MCF 10A (cell line): Measurements from ENCODE around the gene ANO7. TPM values are rescaled to one million over a fixed set of nuclear protein-coding genes. Genes with fewer than 3 reads are reported as not detected.

Source experiments
- BruUV-seq: library from RNA; stranded (reverse); fragments of 400-500 nt; replicated peaks from 2 replicates; lab custom pipeline; 2021; lab: Mats Ljungman, UMichigan
- CTCF ChIA-PET: fragments of 300-600 bp; sonication (Branson Sonifier 250); formaldehyde crosslinking; extraction: SDS; loops from one replicate; lab custom pipeline; 2021; ENCODE audit warnings: antibody characterized with exemption, inconsistent platforms; lab: Yijun Ruan, JAX
- POLR2A ChIA-PET: fragments of 300-600, 350-650 bp; sonication (Branson Sonifier 250); formaldehyde crosslinking; extraction: SDS; loops from one replicate; lab custom pipeline; 2020; ENCODE audit warnings: antibody characterized with exemption, inconsistent platforms; lab: Yijun Ruan, JAX
- DNase-seq: peaks from one replicate; pipeline ENCODE4 v3.0.0-alpha.2; 2018; ENCODE audit not compliant: unreplicated experiment
- H3K27ac Mint-ChIP-seq: one replicate; pipeline ENCODE4 v1.8.0; 2022; ENCODE audit warnings: mild to moderate bottlenecking, low read depth, mixed read lengths; ENCODE audit not compliant: unreplicated experiment
- H3K27me3 Mint-ChIP-seq: one replicate; pipeline ENCODE4 v1.8.0; 2022; ENCODE audit warnings: mixed read lengths; ENCODE audit not compliant: insufficient read depth, unreplicated experiment
- H3K36me3 Mint-ChIP-seq: one replicate; pipeline ENCODE4 v1.8.0; 2022; ENCODE audit warnings: mild to moderate bottlenecking, moderate library complexity, mixed read lengths; ENCODE audit not compliant: insufficient read depth, unreplicated experiment
- H3K4me1 Mint-ChIP-seq: one replicate; pipeline ENCODE4 v1.8.0; 2022; ENCODE audit warnings: mixed read lengths; ENCODE audit not compliant: insufficient read depth, unreplicated experiment
- H3K4me3 Mint-ChIP-seq: one replicate; pipeline ENCODE4 v1.8.0; 2022; ENCODE audit warnings: mild to moderate bottlenecking, moderate library complexity, mixed read lengths; ENCODE audit not compliant: unreplicated experiment
- H3K9me3 Mint-ChIP-seq: one replicate; pipeline ENCODE4 v1.8.0; 2022; ENCODE audit warnings: mixed read lengths; ENCODE audit not compliant: unreplicated experiment
- CTCF ChIP-seq: fragments of 200-600 bp; IDR thresholded peaks from one replicate; pipeline ENCODE4 v1.8.0; 2022; ENCODE audit warnings: antibody characterized with exemption, mild to moderate bottlenecking; ENCODE audit not compliant: unreplicated experiment
- intact Hi-C: fragments of 100-400 bp; cut with micrococcal nuclease; formaldehyde crosslinking; loops from 2 replicates; pipeline ENCODE4 v1.14.1; 2022
- total RNA-seq: library from RNA; stranded (reverse); gene quantifications from 2 replicates; pipeline ENCODE4 v1.2.3, GENCODE V29; 2022

Gene ANO7
- total RNA-seq, 1 experiment from 2014 or later, result 0.14 TPM

DNA sequence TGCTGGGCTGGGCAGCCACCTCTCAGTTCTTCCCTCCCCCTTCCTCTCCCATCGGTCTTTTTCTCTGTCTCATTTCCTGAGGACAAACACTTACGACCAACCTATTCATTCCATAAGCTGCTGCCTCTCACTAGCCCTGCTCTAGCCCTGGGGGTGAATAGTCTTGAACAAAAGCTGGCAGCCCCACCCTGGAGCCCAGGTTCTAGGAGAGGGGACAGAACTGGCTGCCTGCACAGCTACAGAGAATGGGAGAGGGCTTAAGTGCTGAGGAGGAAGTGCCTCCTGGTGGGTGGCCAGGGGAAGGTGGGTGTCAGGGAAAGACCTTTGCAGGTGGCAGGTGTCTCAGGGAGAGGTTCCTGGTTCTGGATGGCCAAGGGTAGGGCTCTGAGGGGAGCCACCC lies 22.8 kb downstream of the ANO7 start:
- BruUV-seq, result no TSS peak
- H3K4me3 Mint-ChIP-seq, result no peak overlapping the region
- H3K9me3 Mint-ChIP-seq, result no peaks in the 10 kb centered on the region
- H3K4me1 Mint-ChIP-seq, result no peaks in the 10 kb centered on the region
- no peak for DNase-seq
- no peak overlapping the region for H3K27ac Mint-ChIP-seq
- TF ChIP-seq CTCF, result no peak
- ChIA-PET CTCF (interaction anchor here (0.7 kb wide), 1 partner anchor 73 kb away, joined by 3 read pairs; no protein-coding TSS in a partner anchor), POLR2A (no interaction called here)
- H3K27me3 Mint-ChIP-seq, result peaks cover 34% of the 10 kb centered on the region
- H3K36me3 Mint-ChIP-seq, result no peaks in the 10 kb centered on the region
- intact Hi-C loops, result loop anchor here (10.0 kb wide), 1 partner anchor 356 kb away; no protein-coding TSS in a partner anchor

GRCh38 chr2:241213041-241213440 lies 24.6 kb downstream of the ANO7 start:
- Mint-ChIP-seq H3K27ac (no peak overlapping the region), H3K4me1 (no peaks in the 10 kb centered on the region), H3K4me3 (no peak overlapping the region), H3K36me3 (no peaks in the 10 kb centered on the region), H3K27me3 (peaks cover 34% of the 10 kb centered on the region), H3K9me3 (no peaks in the 10 kb centered on the region)
- DNase-seq, result no peak
- intact Hi-C loops, result loop anchor here (10.0 kb wide), 1 partner anchor 358 kb away; no protein-coding TSS in a partner anchor
- ChIA-PET CTCF (interaction anchor here (0.6 to 1.2 kb wide), 3 partner anchors 130 to 419 kb away, joined by 3 read pairs; no protein-coding TSS in a partner anchor), POLR2A (no interaction called here)
- no peak for TF ChIP-seq CTCF
- BruUV-seq, result no TSS peak

DNA sequence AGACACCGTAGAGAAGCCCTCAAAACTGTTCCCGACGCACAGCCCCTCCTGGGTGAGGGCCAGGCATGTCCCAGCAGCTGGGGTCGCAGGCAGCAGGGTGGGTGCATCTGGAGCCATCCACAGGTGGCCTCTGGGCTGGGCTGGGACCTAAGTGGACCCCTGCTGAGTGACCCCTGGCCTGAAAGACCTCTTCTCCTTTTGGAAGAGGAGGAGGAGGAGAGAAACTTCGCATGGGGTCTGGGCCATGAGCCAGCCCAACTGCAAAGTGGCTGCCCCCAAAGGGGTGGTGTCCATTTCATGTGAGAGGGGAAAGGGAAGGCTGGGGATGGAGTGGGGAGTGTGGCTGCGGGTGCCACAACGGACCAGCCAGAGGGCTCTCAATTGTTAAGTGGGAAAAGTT lies 25.1 kb downstream of the ANO7 start:
- H3K27ac Mint-ChIP-seq, result no peak overlapping the region
- H3K4me1 Mint-ChIP-seq, result no peaks in the 10 kb centered on the region
- H3K4me3 Mint-ChIP-seq, result no peak overlapping the region
- intact Hi-C loops, result loop anchor here (10.0 kb wide), 1 partner anchor 359 kb away; no protein-coding TSS in a partner anchor
- no TSS peak for BruUV-seq
- no peaks in the 10 kb centered on the region for H3K9me3 Mint-ChIP-seq
- POLR2A ChIA-PET, result no interaction called here
- peaks cover 4% of the 10 kb centered on the region for H3K36me3 Mint-ChIP-seq
- no peak for DNase-seq
- CTCF ChIA-PET, result interaction anchor here (0.6 kb wide), 2 partner anchors 323 to 418 kb away, joined by 3 read pairs; no protein-coding TSS in a partner anchor
- peaks cover 34% of the 10 kb centered on the region for H3K27me3 Mint-ChIP-seq
- no peak for TF ChIP-seq CTCF

DNA sequence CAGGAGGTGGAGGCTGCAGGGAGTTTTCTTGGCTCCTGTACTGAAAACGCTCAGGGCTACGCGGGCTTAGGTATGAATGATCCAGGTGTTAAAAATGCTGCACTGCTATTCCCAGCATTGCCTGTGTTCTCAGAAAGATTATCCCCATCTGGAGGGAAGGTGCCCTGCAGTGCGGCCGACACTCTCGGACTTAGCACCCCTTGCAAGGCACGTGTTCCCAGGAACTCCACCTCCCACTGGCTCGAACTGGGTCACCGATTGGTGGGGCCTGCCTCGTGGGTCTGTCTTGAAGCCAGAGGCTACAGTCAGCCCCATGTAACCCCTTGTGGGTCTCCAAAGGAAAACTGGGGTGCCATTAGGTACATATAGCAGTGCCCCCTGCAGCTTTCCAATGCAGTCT lies 25.7 kb downstream of the ANO7 start:
- H3K27ac Mint-ChIP-seq, result no peak overlapping the region
- H3K4me3 Mint-ChIP-seq, result no peak overlapping the region
- no peaks in the 10 kb centered on the region for H3K9me3 Mint-ChIP-seq
- H3K4me1 Mint-ChIP-seq, result no peaks in the 10 kb centered on the region
- intact Hi-C loops, result loop anchor here (10.0 kb wide), 1 partner anchor 359 kb away; no protein-coding TSS in a partner anchor
- no TSS peak for BruUV-seq
- H3K27me3 Mint-ChIP-seq, result peaks cover 34% of the 10 kb centered on the region
- no peak for DNase-seq
- peaks cover 6% of the 10 kb centered on the region for H3K36me3 Mint-ChIP-seq
- TF ChIP-seq CTCF, result no peak
- ChIA-PET POLR2A (no interaction called here), CTCF (interaction anchor here (1.7 kb wide), 1 partner anchor 363 kb away, joined by 4 read pairs; no protein-coding TSS in a partner anchor)
